DND-41 (cell line): ENCODE results near the gene SEMA6A.

ENCODE experiments used
- CTCF ChIP-seq: IDR thresholded peaks from 2 replicates; pipeline ENCODE4 v1.5.1; 2012; ENCODE audit warnings: borderline replicate concordance, low read length, moderate library complexity, mild to moderate bottlenecking; ENCODE audit not compliant: poor library complexity, severe bottlenecking; ENCODE audit errors: extremely low read depth
- EZH2 ChIP-seq: IDR thresholded peaks from 3 replicates; pipeline ENCODE4 v1.6.1; 2012; ENCODE audit warnings: borderline replicate concordance, low read depth, mild to moderate bottlenecking, moderate library complexity, low read length, inconsistent platforms; ENCODE audit not compliant: severe bottlenecking

GRCh38 chr5:116583862-116584222 is 9.2 kb upstream of the SEMA6A start:
- no peak for TF ChIP-seq CTCF
- TF ChIP-seq EZH2 = no peak
